ENCODE measurements around the gene BIK.

The BIK gene

DNA sequence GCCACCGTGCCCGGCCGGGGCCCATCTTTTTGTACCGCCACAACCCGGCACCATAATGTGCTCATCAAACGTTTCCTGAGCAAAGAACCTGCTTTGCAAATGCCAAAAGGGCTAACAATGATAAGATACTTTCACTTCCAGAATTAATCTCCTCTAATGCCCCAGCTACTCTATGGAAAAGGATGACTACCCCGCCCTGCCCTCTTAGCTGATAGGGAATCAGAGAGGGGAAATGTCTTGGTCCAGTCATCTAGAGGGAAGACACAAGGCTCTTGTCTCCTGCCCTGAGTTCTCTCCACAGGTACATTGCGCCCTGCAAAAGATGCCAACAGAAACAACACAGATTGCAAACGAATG, 21.9 kb upstream of the BIK start:
- Histone ChIP-seq H3K36me3 (replicated peaks; ENCODE audit: insufficient read depth, low read length) (no peaks in the 10 kb centered on the region), H4K20me1 (ENCODE audit: insufficient read depth, low read length) (no peaks in the 10 kb centered on the region), H3K27ac (ENCODE audit: low read length) (peak overlapping the region; percentile 55; the same call in 1 of the 2 replicates), H3K4me3 (ENCODE audit: low read length) (peak overlapping the region; percentile 74), H3K9ac (ENCODE audit: low read length) (peak overlapping the region; percentile 43), H3K27me3 (replicated peaks; ENCODE audit: insufficient read depth, low read length) (no peaks in the 10 kb centered on the region), H3F3A (ENCODE audit: insufficient read depth, low read length) (peaks cover 27% of the 10 kb centered on the region), H3K79me2 (ENCODE audit: low read length) (no peaks in the 10 kb centered on the region), H3K9me2 (replicated peaks; ENCODE audit: insufficient read depth, low read length) (no peaks in the 10 kb centered on the region), H3K4me1 (ENCODE audit: low read length) (peaks cover 19% of the 10 kb centered on the region), H3K9me3 (replicated peaks; ENCODE audit: insufficient read depth, low read length) (no peaks in the 10 kb centered on the region), H2AFZ (ENCODE audit: low read length) (peak overlapping the region; percentile 99), H3K4me2 (ENCODE audit: low read depth, low read length) (peak overlapping the region; percentile 88)
- TF ChIP-seq EZH2 (optimal IDR thresholded peaks at IDR 0.05; ENCODE audit: low read depth, low read length) (no peak), EZH2phosphoT487 (IDR thresholded peaks at IDR 0.05; ENCODE audit: low read length) (no peak)
- TF ChIP-seq, protein P1, sequence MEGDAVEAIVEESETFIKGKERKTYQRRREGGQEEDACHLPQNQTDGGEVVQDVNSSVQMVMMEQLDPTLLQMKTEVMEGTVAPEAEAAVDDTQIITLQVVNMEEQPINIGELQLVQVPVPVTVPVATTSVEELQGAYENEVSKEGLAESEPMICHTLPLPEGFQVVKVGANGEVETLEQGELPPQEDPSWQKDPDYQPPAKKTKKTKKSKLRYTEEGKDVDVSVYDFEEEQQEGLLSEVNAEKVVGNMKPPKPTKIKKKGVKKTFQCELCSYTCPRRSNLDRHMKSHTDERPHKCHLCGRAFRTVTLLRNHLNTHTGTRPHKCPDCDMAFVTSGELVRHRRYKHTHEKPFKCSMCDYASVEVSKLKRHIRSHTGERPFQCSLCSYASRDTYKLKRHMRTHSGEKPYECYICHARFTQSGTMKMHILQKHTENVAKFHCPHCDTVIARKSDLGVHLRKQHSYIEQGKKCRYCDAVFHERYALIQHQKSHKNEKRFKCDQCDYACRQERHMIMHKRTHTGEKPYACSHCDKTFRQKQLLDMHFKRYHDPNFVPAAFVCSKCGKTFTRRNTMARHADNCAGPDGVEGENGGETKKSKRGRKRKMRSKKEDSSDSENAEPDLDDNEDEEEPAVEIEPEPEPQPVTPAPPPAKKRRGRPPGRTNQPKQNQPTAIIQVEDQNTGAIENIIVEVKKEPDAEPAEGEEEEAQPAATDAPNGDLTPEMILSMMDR (IDR thresholded peaks at IDR 0.05; ENCODE audit: low read length), result no peak
- DNase-seq, result no peak

DNA sequence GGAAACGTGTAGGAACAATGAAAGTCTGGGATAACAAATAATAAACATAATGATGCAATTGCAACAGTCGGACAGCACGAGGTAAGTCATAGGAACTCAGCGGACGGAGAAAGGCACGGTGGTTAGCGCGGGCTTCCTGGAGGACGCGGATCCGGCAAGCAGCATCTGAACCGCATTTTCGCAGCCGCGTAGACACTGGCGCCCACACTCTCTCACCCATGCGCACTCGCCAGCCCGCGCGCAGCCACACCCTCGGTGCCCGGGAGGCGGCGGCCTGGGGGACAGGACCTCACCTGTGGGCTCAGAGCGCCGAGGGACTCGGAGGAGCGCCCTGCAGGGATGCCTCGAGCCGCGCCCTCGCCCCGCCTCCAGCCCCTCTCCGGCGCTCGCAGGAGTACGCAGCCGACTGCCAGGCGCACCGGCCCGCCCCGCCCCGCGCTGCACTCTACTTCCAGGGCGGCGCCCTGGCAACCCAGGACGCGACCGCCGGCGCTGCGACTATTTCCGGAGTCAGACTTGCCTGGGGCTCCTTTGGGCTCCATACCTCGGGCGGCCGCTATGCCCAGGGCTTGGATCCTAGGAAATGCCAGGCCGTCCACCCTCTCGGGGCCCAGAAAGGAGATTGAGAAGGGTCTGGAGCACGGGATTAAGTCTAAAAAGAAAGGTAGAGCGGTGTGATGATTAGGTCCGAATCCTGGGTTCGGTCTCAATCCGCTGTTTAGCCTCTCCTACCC, 21.4 kb upstream of the BIK start, which contains the start of gene TTLL1:
Gene TTLL1, minus strand, starts transcription at position 408 of the 734 bp plus-strand sequence. CDS start 13,805 bp downstream, outside the sequence.
- Histone ChIP-seq H3K9ac (ENCODE audit: low read length) (peak within 1 kb of the TSS; percentile 43), H3K4me1 (ENCODE audit: low read length) (peaks cover 19% of the 10 kb centered on the region), H3K9me3 (replicated peaks; ENCODE audit: insufficient read depth, low read length) (no peaks in the 10 kb centered on the region), H3K4me3 (ENCODE audit: low read length) (peak within 1 kb of the TSS; percentile 74), H2AFZ (ENCODE audit: low read length) (peak within 1 kb of the TSS; percentile 99), H3K79me2 (ENCODE audit: low read length) (no peaks in the 10 kb centered on the region), H3K4me2 (ENCODE audit: low read depth, low read length) (peak within 1 kb of the TSS; percentile 88), H3K27ac (ENCODE audit: low read length) (peak within 1 kb of the TSS; percentile 55; the same call in 1 of the 2 replicates), H3K36me3 (replicated peaks; ENCODE audit: insufficient read depth, low read length) (no peaks in the 10 kb centered on the region), H3K27me3 (replicated peaks; ENCODE audit: insufficient read depth, low read length) (no peaks in the 10 kb centered on the region), H3F3A (ENCODE audit: insufficient read depth, low read length) (peaks cover 27% of the 10 kb centered on the region), H3K9me2 (replicated peaks; ENCODE audit: insufficient read depth, low read length) (no peaks in the 10 kb centered on the region), H4K20me1 (ENCODE audit: insufficient read depth, low read length) (no peaks in the 10 kb centered on the region)
- TF ChIP-seq, protein P1 (IDR thresholded peaks at IDR 0.05; ENCODE audit: low read length), result no peak
- TF ChIP-seq EZH2 (optimal IDR thresholded peaks at IDR 0.05; ENCODE audit: low read depth, low read length), result no peak
- no peak for TF ChIP-seq EZH2phosphoT487 (IDR thresholded peaks at IDR 0.05; ENCODE audit: low read length)
- DNase-seq, result peak; percentile 92

DNA sequence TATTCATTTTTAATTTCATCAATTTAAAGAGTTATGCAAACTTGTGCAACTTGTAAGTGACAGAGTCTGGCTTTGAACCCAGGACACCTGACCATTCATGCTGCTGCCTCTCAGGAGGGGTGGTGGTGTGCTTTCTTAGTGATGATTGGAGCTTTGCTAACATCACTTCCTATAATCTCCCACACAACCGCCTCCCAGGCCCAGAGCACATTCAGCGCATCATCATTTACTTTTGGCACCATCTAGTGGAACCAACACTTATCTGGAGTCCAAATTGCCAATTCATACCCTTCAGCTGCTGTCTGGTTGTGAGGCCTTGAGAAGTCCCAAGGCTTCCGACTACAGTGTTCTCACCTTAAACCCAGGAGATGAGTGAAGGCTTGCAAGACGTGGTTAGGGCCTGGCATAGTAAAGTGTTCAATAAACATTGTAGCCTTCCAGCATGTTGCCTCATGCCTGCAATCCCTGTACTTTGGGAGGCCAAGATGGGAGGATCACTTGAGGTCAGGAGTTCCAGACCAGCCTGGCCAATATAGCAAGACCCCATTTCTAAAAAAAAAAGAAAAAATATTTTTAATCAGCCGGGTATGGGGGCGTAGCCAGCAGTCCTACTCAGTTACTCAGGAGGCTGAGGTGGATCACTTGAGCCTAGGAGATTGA, 20.3 kb upstream of the BIK start:
- Histone ChIP-seq H3K9me2 (replicated peaks; ENCODE audit: insufficient read depth, low read length) (no peaks in the 10 kb centered on the region), H3F3A (ENCODE audit: insufficient read depth, low read length) (peaks cover 27% of the 10 kb centered on the region), H3K4me3 (ENCODE audit: low read length) (no peak overlapping the region), H3K27ac (ENCODE audit: low read length) (no peak overlapping the region), H2AFZ (ENCODE audit: low read length) (no peak overlapping the region), H3K9ac (ENCODE audit: low read length) (no peak overlapping the region), H3K4me1 (ENCODE audit: low read length) (peaks cover 18% of the 10 kb centered on the region), H3K27me3 (replicated peaks; ENCODE audit: insufficient read depth, low read length) (no peaks in the 10 kb centered on the region; the same call in 1 of the 2 replicates), H3K9me3 (replicated peaks; ENCODE audit: insufficient read depth, low read length) (no peaks in the 10 kb centered on the region), H4K20me1 (ENCODE audit: insufficient read depth, low read length) (no peaks in the 10 kb centered on the region), H3K4me2 (ENCODE audit: low read depth, low read length) (no peak overlapping the region), H3K36me3 (replicated peaks; ENCODE audit: insufficient read depth, low read length) (no peaks in the 10 kb centered on the region), H3K79me2 (ENCODE audit: low read length) (no peaks in the 10 kb centered on the region)
- peak; percentile 67 for DNase-seq
- no peak for TF ChIP-seq EZH2 (optimal IDR thresholded peaks at IDR 0.05; ENCODE audit: low read depth, low read length)
- TF ChIP-seq, protein P1 (IDR thresholded peaks at IDR 0.05; ENCODE audit: low read length), result peak; percentile 32

Measured in MM.1S (cell line).